Mesothelial cell of epicardium (in vitro differentiated cells): ENCODE results near the gene MRPL28. TPM values are rescaled to one million over a fixed set of nuclear protein-coding genes. Genes with fewer than 3 reads are reported as not detected.
"Not testable (repeated sequence)": the region's sequence is repeated elsewhere in the genome, so short reads cannot be mapped to it uniquely, and the experiment has no call there.

Source experiments
- DNase-seq, 2 experiments: peaks; one replicate each; pipeline ENCODE4 v3.0.0; 2021; ENCODE audit warnings: low spot score in 2 of 2; ENCODE audit not compliant: unreplicated experiment in 2 of 2
- H3K27ac Mint-ChIP-seq: 2 replicates; pipeline ENCODE4 v1.8.0; 2021; ENCODE audit warnings: mixed read lengths
- H3K27me3 Mint-ChIP-seq: 2 replicates; pipeline ENCODE4 v1.8.0; 2021; ENCODE audit warnings: low read depth, mixed read lengths
- H3K36me3 Mint-ChIP-seq: 2 replicates; pipeline ENCODE4 v1.8.0; 2021; ENCODE audit warnings: mixed read lengths
- H3K4me1 Mint-ChIP-seq: 2 replicates; pipeline ENCODE4 v1.8.0; 2021; ENCODE audit warnings: mixed read lengths
- H3K4me3 Mint-ChIP-seq: 2 replicates; pipeline ENCODE4 v1.8.0; 2021; ENCODE audit warnings: mild to moderate bottlenecking, moderate library complexity, mixed read lengths
- H3K9me3 Mint-ChIP-seq: 2 replicates; pipeline ENCODE4 v1.8.0; 2021; ENCODE audit warnings: mixed read lengths
- total RNA-seq: library from RNA; stranded (reverse); gene quantifications from 3 replicates; pipeline ENCODE4 v1.2.1, GENCODE V29; 2021
- TF ChIP-seq, protein P1 (sequence below): fragments of 200-600 bp; sonication (generic); IDR thresholded peaks from one replicate; pipeline ENCODE4 v1.5.0; 2021; ENCODE audit warnings: antibody characterized with exemption; ENCODE audit not compliant: unreplicated experiment

The MRPL28 gene
- total RNA-seq, 1 donor from 2014 or later: 75.3 TPM

DNA sequence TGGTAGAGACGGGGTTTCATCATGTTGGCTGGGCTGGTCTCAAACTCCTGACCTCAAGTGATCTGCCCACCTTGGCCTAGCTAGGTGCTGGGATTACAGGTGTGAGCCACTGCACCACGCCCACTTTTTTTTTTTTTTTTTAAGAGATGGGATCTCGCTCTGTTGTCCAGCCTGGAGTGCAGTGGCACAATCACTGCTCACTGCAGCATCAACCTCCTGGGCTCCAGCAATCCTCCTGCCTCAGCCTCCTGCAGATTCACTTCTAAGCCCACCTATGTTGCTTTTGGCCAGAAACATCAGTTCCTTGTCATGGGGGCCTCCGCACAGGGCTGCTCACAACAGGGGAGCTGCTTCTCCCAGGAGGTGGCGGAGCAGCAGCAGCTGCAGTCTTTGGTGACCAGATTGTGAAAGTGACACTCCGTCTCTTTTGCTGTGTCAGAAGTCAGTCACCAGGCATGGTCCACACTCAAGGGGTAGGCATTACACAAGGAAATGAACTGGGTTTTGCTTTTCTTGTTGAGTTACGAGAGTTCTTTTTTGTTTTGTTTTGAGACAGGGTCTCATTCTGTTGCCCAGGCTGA lies 22.2 kb upstream of the MRPL28 start:
- TF ChIP-seq, protein P1, sequence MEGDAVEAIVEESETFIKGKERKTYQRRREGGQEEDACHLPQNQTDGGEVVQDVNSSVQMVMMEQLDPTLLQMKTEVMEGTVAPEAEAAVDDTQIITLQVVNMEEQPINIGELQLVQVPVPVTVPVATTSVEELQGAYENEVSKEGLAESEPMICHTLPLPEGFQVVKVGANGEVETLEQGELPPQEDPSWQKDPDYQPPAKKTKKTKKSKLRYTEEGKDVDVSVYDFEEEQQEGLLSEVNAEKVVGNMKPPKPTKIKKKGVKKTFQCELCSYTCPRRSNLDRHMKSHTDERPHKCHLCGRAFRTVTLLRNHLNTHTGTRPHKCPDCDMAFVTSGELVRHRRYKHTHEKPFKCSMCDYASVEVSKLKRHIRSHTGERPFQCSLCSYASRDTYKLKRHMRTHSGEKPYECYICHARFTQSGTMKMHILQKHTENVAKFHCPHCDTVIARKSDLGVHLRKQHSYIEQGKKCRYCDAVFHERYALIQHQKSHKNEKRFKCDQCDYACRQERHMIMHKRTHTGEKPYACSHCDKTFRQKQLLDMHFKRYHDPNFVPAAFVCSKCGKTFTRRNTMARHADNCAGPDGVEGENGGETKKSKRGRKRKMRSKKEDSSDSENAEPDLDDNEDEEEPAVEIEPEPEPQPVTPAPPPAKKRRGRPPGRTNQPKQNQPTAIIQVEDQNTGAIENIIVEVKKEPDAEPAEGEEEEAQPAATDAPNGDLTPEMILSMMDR: no peak
- DNase-seq: no peak
- no peaks in the 10 kb centered on the region for H3K27me3 Mint-ChIP-seq
- peaks cover 3% of the 10 kb centered on the region for H3K36me3 Mint-ChIP-seq
- H3K9me3 Mint-ChIP-seq: no peaks in the 10 kb centered on the region
- H3K4me3 Mint-ChIP-seq: no peak overlapping the region
- H3K27ac Mint-ChIP-seq: no peak overlapping the region
- peaks cover 30% of the 10 kb centered on the region for H3K4me1 Mint-ChIP-seq

DNA sequence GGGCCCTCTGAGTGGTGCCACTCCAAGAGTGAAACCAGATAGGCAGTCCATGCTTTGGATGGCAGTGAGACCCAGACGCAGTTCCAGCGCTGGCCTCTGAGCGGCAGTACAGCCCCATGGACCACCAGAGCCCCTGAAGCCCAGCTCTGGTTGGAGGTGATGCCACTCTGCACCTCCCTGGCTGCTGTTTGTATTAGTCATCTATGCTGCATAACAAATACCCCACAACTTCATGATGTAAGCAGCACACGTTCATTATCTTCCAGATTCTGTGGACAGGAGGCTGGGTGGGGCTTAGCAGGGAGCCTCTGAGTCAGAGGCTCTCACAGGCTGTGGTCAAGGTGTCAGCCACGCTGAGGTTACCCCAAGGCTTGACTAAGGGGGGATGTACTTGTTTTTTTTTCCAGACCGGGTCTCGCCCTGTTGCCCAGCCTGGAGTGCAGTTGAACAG lies 21.6 kb upstream of the MRPL28 start:
- Mint-ChIP-seq H3K27me3 (no peaks in the 10 kb centered on the region), H3K9me3 (no peaks in the 10 kb centered on the region), H3K36me3 (peaks cover 3% of the 10 kb centered on the region), H3K4me1 (peaks cover 31% of the 10 kb centered on the region), H3K4me3 (no peak overlapping the region), H3K27ac (no peak overlapping the region)
- DNase-seq: no peak
- TF ChIP-seq, protein P1: peak; percentile 43

DNA sequence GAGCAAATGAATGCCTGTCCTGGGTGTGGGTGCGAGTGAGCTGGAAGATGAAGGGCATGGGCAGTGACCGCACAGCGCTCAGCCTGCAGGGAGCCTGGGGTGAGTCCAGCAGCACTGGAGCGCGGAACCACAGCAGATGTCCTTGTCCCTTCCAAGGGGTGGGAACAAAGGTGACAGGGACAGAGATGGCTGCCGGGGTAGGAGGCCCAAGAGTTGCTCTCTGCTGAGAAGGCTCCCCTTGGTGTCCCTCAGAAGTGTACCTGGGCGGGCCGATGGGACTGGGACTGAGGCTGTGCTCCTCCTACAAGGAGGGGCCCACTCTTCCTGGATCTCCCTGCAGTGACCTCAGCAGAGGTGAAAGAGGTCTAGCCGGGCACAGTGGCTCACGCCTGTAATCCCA lies 19.0 kb upstream of the MRPL28 start:
- no peak for DNase-seq
- Mint-ChIP-seq H3K4me3 (no peak overlapping the region), H3K36me3 (peaks cover 3% of the 10 kb centered on the region), H3K27ac (no peak overlapping the region), H3K9me3 (no peaks in the 10 kb centered on the region), H3K4me1 (peaks cover 27% of the 10 kb centered on the region), H3K27me3 (no peaks in the 10 kb centered on the region)
- TF ChIP-seq, protein P1: no peak

DNA sequence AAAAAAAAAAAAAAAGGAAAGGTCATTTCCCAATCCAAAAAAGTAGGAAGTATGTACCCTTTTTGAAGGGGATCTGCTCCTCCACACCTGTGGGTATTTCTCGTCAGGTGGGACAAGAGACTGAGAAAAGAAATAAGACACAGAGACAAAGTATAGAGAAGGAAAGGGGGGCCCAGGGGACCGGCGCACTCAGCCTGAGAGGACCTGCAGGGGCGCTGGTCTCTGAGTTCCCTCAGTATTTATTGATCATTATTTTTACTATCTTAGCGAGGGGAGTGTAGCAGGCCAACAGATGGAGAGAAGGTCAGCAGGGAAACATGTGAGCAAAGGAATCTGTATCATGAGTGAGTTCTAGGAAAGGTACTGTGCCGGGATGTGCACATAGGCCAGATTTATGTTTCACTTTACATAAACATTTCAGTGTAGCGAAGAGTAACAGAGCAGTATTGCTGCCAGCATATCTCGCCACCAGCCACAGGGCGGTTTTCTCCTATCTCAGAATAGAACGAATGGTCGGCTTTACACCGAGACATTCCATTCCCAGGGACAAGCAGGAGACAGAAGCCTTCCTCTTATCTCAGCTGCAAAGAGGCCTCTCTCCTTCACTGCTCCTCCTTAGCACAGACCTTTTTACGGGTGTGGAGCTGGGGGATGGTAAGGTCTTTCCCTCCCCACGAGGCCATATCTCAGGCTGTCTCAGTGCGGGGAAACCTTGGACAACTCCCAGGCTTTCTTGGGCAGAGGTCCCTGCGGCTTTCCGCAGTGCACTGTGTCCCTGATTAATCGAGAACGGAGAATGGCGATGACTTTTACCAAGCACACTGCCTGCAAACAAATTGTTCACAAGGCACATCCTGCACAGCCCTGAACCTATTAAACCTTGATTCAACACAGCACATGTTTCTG lies 17.7 kb upstream of the MRPL28 start:
- not testable (repeated sequence) for H3K9me3 Mint-ChIP-seq, H3K27me3 Mint-ChIP-seq, H3K36me3 Mint-ChIP-seq
- peaks cover 36% of the 10 kb centered on the region for H3K4me1 Mint-ChIP-seq
- peak in 1 of 2 experiments; percentile 20 for DNase-seq
- H3K4me3 Mint-ChIP-seq: peak overlapping the region; percentile 47
- H3K27ac Mint-ChIP-seq: peak overlapping the region; percentile 95

DNA sequence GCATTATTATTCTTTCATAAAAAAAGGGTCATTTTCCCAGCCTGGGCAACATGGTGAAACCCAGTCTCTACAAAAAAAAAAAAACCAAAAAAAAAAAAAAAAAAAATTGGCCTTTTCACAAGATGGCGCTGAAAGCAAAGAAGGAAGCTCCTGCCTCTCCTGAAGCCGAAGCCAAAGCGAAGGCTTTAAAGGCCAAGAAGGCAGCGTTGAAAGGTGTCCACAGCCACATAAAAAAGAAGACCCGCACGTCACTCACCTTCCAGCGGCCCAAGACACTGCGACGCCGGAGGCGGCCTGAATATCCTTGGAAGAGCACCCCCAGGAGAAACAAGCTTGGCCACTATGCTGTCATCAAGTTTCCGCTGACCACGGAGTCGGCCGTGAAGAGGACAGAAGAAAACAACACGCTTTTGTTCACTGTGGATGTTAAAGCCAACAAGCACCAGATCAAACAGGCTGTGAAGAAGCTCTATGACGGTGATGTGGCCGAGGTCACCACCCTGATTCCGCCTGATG lies 16.4 kb upstream of the MRPL28 start:
- Mint-ChIP-seq H3K4me3 (peak overlapping the region; percentile 17), H3K9me3 (no peaks in the 10 kb centered on the region), H3K4me1 (peaks cover 44% of the 10 kb centered on the region), H3K27me3 (no peaks in the 10 kb centered on the region), H3K36me3 (no peaks in the 10 kb centered on the region), H3K27ac (peak overlapping the region; percentile 86)
- TF ChIP-seq, protein P1: no peak
- DNase-seq: no peak
